PC-3 (cell line): ENCODE data around the gene RYR2.

Source experiments
- CTCF ChIP-seq: fragments of 300-600 bp; sonication (generic); conservative IDR thresholded peaks from 2 replicates; pipeline ENCODE4 v1.5.1; 2017; ENCODE audit warnings: antibody characterized with exemption, low read depth, mild to moderate bottlenecking, low read length
- EZH2phosphoT487 ChIP-seq: fragments of 300-600 bp; sonication (generic); IDR thresholded peaks from 2 replicates; pipeline ENCODE4 v1.6.1; 2018; ENCODE audit warnings: mild to moderate bottlenecking, antibody characterized with exemption, low read length, borderline replicate concordance

DNA sequence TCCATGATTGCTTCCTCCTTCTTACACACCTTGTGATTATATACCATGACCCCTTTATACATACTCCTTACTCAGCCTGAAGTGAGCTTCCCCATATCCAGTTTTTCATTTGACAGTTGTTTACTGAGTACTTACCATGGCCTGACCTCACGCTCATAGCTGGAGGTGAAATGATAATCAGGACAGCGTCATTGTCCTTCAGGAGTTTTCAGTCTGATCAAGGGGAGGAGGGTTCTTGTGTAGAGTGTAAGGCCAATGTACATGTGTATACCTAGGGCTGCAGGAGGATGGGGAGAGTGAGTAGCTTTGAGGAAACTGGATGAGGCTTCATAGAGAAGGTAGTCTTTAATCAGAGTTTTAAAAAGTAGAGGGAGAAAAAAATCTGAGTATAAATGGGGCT is 325.8 kb downstream of the RYR2 start:
- TF ChIP-seq CTCF (no peak), EZH2phosphoT487 (no peak)
